HG03108 (cell line): Measurements from ENCODE around the gene PRR13.
"Not testable (repeated sequence)": the region's sequence is repeated elsewhere in the genome, so short reads cannot be mapped to it uniquely, and the experiment has no call there.

Source experiments
- ATAC-seq: cut with Tn5 transposase; IDR thresholded peaks from one replicate; pipeline ENCODE4 v1.9.1; 2021; ENCODE audit warnings: moderate library complexity; ENCODE audit not compliant: unreplicated experiment

The PRR13 gene, protein sequence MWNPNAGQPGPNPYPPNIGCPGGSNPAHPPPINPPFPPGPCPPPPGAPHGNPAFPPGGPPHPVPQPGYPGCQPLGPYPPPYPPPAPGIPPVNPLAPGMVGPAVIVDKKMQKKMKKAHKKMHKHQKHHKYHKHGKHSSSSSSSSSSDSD

GRCh38 chr12:53441040-53441833, at the start of gene PRR13:
PRR13 (plus strand) TSS chr12:53441734; CDS start chr12:53442715, 981 bp downstream.
- peak; percentile 98 for ATAC-seq

DNA sequence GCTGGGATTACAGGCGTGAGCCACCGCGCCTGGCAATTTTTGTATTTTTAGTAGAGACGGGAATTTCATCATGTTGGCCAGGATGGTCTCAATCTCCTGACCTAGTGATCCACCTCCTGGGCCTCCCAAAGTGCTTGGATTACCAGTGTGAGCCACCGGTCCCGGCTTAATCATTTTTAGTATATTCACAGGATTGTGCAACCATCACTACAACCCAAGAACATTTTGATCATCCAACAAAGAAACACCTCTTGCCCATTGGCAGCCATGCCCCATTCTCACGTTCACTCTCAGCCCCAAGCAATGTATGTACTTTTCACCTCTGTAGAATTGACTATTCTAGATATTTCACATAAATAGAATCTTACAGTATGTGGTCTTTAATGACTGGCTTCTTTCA, 41.6 kb upstream of the PRR13 start:
- no peak for ATAC-seq

- not testable (repeated sequence) for ATAC-seq
These were observed 39.2 kb upstream of the PRR13 start for GRCh38 chr12:53402351-53402750.

GRCh38 chr12:53402871-53403270, 38.7 kb upstream of the PRR13 start:
- no peak for ATAC-seq

DNA sequence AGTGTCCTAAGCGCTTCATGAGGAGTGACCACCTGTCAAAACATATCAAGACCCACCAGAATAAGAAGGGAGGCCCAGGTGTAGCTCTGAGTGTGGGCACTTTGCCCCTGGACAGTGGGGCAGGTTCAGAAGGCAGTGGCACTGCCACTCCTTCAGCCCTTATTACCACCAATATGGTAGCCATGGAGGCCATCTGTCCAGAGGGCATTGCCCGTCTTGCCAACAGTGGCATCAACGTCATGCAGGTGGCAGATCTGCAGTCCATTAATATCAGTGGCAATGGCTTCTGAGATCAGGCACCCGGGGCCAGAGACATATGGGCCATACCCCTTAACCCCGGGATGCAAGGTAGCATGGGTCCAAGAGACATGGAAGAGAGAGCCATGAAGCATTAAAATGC, 30.6 kb upstream of the PRR13 start:
- no peak for ATAC-seq

DNA sequence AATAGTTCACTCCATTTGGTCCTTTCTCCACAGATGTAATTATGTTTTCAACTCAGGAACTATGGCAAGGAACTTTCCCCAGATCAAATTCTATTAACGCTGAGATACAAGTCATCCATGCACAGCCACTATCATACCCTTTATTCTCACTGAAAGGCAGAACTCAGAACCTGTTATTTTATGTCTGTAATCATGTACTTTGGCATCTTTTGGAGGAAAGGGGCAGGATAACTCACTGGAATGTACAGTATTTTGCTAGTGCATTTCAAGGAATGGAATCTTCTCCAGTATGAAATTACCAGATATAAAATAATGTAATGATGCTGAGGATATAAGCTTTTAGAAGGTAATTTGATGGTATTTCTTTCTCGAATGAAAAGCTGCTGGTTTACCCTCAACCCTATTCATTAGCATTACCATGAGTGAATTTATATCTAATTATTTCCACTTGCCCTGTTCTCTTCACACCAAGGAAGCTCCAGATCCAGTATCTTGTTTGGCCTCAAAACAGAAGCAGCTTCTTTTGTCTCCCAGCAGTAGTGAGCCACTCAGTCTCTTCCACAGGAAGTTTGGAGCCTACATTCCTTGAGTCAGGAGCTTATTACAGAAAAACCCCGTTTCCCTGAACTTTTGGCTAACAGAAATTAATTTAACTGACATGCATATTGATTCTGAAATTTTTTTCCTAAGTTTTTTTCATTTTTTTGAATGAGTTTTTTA, 27.9 kb upstream of the PRR13 start:
- no peak for ATAC-seq

DNA sequence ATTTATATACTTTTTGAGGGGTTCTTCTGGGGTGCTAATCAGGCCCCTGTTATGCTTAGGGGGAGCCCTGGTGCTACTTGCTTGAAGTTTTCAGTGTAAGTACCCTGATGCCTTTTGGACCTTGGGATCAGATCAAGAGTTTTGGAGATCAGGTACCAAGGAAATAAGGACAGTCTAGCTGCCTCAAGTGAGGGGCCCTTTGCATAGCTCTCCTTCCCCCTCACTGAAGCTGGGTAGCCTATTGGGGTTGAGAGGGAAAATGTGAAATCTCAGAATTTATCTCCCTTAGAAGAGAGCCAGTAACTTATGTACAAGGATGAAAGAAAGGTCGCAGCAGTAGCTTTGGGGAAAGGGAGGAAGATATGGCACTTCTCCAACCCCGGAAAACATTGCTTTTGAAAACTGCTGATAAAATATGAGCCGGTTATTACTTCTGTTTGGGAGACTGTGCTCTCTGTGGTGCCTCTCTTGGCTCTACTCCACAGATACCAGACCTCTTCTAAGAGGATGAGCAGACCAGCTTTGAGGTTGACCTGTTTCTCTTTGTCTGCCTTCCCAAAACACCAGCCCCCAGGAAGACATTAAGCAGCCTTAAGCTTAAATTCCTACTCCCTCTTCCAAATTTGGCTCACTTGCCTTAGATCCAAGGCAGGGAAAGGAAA, 26.6 kb upstream of the PRR13 start:
- no peak for ATAC-seq

- ATAC-seq: not testable (repeated sequence)
These were observed 25.7 kb upstream of the PRR13 start for GRCh38 chr12:53415752-53416389.

DNA sequence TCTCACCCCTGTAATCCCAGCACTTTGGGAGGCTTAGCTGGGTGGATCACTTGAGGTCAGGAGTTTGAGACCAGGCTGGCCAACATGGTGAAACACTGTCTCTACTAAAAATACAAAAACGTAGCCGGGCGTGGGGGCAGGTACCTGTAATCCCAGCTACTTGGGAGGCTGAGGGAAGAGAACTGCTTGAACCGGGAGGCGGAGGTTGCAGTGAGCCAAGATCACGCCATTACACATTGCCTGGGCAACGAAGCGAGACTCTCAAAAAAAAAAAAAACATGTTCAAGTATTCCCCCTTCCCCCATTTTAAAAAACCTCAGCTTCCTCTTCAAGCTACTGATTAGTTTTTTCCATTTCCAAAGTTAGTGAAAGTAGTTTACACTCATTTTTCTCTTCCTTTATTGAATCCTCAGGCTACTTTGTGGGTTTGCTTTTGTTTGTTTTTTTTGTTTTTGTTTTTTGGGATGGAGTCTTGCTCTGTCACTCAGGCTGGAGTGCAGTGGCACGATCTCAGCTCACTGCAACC, 24.2 kb upstream of the PRR13 start:
- ATAC-seq: not testable (repeated sequence)

GRCh38 chr12:53418221-53418620, 23.3 kb upstream of the PRR13 start:
- ATAC-seq: no peak

DNA sequence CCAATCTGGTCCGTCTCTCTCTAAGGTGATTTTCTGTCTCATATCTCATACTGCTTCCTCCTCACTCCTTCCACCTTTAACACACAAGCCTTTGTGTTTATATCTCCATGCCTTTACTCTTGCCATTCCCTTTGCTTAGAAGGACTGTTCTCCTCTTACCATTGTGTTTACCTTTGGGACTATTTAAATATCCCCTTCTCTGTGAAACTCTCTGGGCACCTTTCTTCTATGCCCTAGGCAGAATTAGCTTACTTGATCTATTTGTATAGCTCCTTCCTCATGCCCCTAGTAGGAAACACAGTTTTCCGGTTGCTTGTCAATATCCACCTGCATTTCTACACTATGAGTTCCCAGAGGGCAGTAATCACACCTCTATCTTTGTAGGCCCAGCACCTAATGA, 21.8 kb upstream of the PRR13 start:
- ATAC-seq: no peak

- not testable (repeated sequence) for ATAC-seq
These were observed 19.3 kb upstream of the PRR13 start for GRCh38 chr12:53422247-53422646.

DNA sequence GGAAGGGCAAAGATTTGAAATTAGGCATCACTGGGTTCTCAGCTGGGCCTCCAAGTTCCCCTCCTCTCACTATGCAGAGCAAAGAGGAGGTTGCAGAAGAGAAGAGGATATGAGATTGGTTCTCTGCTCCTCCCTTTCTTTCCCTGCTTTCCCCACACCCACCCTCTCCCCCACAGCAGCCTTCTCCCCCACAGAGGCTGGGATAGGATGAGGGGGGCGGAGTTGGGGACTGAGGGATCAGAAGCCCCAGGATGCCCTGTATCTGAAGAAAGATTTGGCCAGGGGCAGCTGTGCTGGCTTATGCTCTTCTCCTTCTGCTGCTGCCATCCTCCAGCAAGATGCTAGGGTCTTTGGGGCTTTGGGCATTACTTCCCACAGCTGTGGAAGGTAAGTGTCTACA, 17.9 kb upstream of the PRR13 start, which contains the start of gene AMHR2:
Gene AMHR2 (plus strand): TSS at position 259 of the 400 bp plus-strand sequence. CDS start 80 bp downstream, at position 339.
- ATAC-seq: no peak

DNA sequence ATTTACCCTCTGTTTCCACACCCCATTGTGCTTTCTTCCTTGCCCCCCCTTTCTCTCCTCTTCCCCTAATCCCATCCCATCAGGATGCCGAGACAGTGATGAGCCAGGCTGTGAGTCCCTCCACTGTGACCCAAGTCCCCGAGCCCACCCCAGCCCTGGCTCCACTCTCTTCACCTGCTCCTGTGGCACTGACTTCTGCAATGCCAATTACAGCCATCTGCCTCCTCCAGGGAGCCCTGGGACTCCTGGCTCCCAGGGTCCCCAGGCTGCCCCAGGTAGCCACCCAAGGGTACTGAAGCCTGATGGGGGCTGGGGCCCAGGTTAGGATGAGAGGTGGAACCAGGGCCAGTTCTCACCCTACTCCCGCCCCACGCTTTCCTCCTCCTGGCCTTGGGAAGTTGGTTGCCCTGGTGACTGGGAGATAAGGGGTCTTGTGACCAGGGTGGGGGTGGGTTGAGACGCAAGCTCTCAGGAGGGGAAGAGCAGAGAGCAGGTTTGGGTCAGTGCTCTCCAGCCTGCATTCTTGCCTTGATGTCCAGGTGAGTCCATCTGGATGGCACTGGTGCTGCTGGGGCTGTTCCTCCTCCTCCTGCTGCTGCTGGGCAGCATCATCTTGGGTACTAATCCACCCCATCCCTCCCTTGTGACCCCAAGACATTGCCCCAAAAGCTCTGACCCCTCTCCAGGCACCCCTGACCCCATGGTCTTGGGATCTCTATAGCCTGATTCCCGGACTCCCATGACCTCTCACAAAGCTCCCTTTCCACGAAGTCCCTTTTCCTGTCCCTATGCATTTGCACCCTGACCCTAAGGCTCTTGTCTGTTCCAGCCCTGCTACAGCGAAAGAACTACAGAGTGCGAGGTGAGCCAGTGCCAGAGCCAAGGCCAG, 16.7 kb upstream of the PRR13 start:
- no peak for ATAC-seq

DNA sequence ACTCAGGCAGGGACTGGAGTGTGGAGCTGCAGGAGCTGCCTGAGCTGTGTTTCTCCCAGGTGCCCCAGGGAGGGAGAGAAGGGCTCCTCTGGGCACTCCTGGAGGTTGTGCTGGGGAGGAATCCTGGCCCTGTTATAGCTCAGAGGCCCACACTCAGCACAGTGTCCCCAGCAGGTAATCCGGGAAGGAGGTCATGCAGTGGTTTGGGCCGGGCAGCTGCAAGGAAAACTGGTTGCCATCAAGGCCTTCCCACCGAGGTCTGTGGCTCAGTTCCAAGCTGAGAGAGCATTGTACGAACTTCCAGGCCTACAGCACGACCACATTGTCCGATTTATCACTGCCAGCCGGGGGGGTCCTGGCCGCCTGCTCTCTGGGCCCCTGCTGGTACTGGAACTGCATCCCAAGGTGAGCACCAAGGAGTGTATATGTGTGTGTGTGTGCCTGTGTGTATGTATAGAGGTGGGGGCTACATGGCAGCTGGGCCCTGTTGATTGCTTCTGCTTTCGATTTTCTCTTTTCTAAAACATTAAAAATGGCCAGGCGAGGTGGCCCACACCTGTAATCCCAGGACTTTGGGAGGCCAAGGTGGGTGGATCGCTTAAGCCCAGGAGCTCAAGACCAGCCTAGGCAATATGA, 15.9 kb upstream of the PRR13 start:
- no peak for ATAC-seq

GRCh38 chr12:53427905-53428594, 13.5 kb upstream of the PRR13 start:
- no peak for ATAC-seq

DNA sequence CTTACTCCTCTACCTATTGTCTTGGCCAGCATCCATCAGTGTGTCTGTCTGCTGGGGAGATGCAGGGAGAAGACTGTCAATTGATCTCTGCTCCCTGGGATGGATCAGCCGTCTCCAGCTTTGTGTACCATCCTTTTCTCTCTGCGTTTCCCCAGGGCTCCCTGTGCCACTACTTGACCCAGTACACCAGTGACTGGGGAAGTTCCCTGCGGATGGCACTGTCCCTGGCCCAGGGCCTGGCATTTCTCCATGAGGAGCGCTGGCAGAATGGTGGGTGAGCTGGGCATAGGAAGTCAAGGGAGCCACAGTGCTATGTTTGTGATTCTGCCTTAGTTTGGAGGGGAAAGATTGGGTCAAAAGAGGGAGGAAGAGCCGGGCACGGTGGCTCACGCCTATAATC, 12.8 kb upstream of the PRR13 start:
- no peak for ATAC-seq

DNA sequence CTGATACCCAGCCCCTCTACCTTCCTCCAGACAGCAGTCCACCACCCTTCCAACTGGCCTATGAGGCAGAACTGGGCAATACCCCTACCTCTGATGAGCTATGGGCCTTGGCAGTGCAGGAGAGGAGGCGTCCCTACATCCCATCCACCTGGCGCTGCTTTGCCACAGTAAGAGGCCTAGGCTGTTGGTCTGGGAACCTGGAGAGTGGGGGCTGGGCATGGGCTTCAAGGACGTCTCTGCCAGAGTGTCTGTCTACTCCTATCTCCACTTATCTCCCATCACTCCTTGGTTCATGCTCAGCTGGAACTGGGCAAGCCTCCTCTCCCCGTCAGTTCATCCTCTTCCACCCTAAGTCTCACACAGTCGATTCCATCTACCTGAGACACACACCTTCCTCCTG, 11.4 kb upstream of the PRR13 start:
- ATAC-seq: no peak

DNA sequence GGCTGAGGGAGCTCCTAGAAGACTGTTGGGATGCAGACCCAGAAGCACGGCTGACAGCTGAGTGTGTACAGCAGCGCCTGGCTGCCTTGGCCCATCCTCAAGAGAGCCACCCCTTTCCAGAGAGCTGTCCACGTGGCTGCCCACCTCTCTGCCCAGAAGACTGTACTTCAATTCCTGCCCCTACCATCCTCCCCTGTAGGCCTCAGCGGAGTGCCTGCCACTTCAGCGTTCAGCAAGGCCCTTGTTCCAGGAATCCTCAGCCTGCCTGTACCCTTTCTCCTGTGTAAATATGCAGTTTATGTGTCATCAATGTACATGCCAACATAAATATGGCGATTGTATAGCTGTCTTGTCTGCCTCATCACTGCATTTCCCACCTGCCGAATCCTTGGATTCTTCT, 10.3 kb upstream of the PRR13 start:
- ATAC-seq: no peak
